WTC11 (cell line): ENCODE data around the gene NXF1. TPM values are rescaled to one million over a fixed set of nuclear protein-coding genes. Genes with fewer than 3 reads are reported as not detected.

Experiments
- AFF4 ChIP-seq: sonication (generic); formaldehyde crosslinking; IDR thresholded peaks from 2 replicates; pipeline ENCODE4 v1.8.1; 2023; ENCODE audit warnings: mild to moderate bottlenecking, missing genetic modification reagents, borderline replicate concordance
- ATF1 ChIP-seq: sonication (generic); formaldehyde crosslinking; IDR thresholded peaks from 2 replicates; pipeline ENCODE4 v1.8.1; 2023; ENCODE audit warnings: mild to moderate bottlenecking, moderate library complexity, missing genetic modification reagents
- CTCF ChIP-seq: fragments of 200-600 bp; IDR thresholded peaks from 2 replicates; pipeline ENCODE4 v1.8.0; 2022; ENCODE audit warnings: antibody characterized with exemption
- EMX1 ChIP-seq: fragments of 250-450 bp; sonication (Bioruptor Pico); IDR thresholded peaks from 2 replicates; pipeline ENCODE4 v1.8.0; 2021; ENCODE audit warnings: mild to moderate bottlenecking
- ERG ChIP-seq: fragments of 250-450 bp; sonication (Bioruptor Pico); IDR thresholded peaks from 2 replicates; pipeline ENCODE4 v1.8.0; 2021; ENCODE audit warnings: mild to moderate bottlenecking
- HMGA2 ChIP-seq: fragments of 250-450 bp; sonication (Bioruptor Pico); IDR thresholded peaks from 2 replicates; pipeline ENCODE4 v1.4.0; 2021; ENCODE audit warnings: mild to moderate bottlenecking, moderate library complexity
- USF1 ChIP-seq: sonication (generic); formaldehyde crosslinking; IDR thresholded peaks from 2 replicates; pipeline ENCODE4 v1.8.0; 2022; ENCODE audit warnings: mild to moderate bottlenecking, missing genetic modification reagents
- ZNF121 ChIP-seq: sonication (generic); formaldehyde crosslinking; IDR thresholded peaks from 2 replicates; pipeline ENCODE4 v1.8.0; 2023; ENCODE audit warnings: missing genetic modification reagents
- ZNF232 ChIP-seq: sonication (generic); formaldehyde crosslinking; IDR thresholded peaks from 2 replicates; pipeline ENCODE4 v1.8.0; 2022; ENCODE audit warnings: mild to moderate bottlenecking, missing genetic modification reagents
- ZNF281 ChIP-seq: sonication (generic); formaldehyde crosslinking; IDR thresholded peaks from 2 replicates; pipeline ENCODE4 v1.8.0; 2023; ENCODE audit warnings: mild to moderate bottlenecking, missing genetic modification reagents
- ZNF423 ChIP-seq: fragments of 250-450 bp; sonication (Bioruptor Pico); IDR thresholded peaks from 2 replicates; pipeline ENCODE4 v2.1.2; 2022; ENCODE audit warnings: mild to moderate bottlenecking, moderate library complexity
- ZNF671 ChIP-seq: fragments of 250-450 bp; sonication (Bioruptor Pico); IDR thresholded peaks from 2 replicates; pipeline ENCODE4 v1.8.0; 2021; ENCODE audit warnings: mild to moderate bottlenecking
- ZSCAN18 ChIP-seq: fragments of 250-450 bp; sonication (Bioruptor Pico); IDR thresholded peaks from 2 replicates; pipeline ENCODE4 v2.1.2; 2022; ENCODE audit warnings: mild to moderate bottlenecking, moderate library complexity
- total RNA-seq: library from RNA; stranded (reverse); gene quantifications from 3 replicates; pipeline ENCODE4 v1.2.3, GENCODE V29; 2021
- TF ChIP-seq, protein P1 (sequence below): sonication (generic); formaldehyde crosslinking; IDR thresholded peaks from 2 replicates; pipeline ENCODE4 v1.8.0; 2023; ENCODE audit warnings: missing genetic modification reagents, mild to moderate bottlenecking, borderline replicate concordance
- TF ChIP-seq, protein P2 (sequence below): sonication (generic); formaldehyde crosslinking; conservative IDR thresholded peaks from 2 replicates; pipeline ENCODE4 v1.8.1; 2023; ENCODE audit warnings: mild to moderate bottlenecking, low read depth, missing genetic modification reagents, moderate library complexity
- TF ChIP-seq, protein P3 (sequence below): sonication (generic); formaldehyde crosslinking; IDR thresholded peaks from 2 replicates; pipeline ENCODE4 v1.8.1; 2022; ENCODE audit warnings: mild to moderate bottlenecking, missing genetic modification reagents, moderate library complexity, borderline replicate concordance

The NXF1 gene
- total RNA-seq, 1 experiment from 2014 or later, result 43.2 TPM

DNA sequence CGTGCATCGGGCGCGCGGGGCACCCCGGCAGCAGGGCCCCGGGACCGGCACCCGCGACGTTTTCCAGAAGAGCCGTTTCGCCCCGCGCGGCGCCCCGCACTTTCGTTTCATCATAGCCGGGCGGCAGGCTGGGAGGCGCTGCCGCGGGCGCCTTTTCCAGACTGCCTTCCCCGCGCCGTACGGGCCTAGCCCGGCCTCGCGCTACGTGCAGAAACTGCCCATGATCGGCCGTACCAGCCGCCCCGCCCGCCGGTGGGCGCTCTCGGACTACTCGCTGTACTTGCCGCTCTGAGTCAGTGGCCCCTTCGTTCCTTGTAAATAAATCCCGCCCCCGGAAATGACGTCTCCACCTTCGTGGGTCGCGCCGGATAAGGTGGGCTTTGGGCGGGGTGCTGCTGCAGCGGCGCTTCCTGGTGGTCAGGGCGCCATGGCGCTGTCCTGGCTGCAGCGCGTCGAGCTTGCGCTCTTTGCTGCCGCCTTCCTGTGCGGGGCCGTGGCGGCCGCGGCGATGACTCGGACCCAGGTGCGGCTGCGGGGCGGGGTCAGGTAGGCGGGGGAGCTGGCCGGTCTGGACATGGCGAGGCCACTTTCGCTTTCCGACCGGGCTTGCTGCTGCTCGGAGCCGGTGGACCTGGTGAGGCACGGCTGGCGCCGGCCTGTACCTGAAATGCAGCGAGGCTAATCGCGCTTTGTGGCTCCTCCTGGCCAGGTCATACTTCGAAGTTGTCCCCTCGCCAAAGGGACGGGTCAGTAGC, 18.1 kb downstream of the NXF1 start, which contains the start of gene TMEM179B (continued):
- peak; percentile 87 for TF ChIP-seq ZNF281 (CRISPR knock-in tag)
- TF ChIP-seq, protein P1, sequence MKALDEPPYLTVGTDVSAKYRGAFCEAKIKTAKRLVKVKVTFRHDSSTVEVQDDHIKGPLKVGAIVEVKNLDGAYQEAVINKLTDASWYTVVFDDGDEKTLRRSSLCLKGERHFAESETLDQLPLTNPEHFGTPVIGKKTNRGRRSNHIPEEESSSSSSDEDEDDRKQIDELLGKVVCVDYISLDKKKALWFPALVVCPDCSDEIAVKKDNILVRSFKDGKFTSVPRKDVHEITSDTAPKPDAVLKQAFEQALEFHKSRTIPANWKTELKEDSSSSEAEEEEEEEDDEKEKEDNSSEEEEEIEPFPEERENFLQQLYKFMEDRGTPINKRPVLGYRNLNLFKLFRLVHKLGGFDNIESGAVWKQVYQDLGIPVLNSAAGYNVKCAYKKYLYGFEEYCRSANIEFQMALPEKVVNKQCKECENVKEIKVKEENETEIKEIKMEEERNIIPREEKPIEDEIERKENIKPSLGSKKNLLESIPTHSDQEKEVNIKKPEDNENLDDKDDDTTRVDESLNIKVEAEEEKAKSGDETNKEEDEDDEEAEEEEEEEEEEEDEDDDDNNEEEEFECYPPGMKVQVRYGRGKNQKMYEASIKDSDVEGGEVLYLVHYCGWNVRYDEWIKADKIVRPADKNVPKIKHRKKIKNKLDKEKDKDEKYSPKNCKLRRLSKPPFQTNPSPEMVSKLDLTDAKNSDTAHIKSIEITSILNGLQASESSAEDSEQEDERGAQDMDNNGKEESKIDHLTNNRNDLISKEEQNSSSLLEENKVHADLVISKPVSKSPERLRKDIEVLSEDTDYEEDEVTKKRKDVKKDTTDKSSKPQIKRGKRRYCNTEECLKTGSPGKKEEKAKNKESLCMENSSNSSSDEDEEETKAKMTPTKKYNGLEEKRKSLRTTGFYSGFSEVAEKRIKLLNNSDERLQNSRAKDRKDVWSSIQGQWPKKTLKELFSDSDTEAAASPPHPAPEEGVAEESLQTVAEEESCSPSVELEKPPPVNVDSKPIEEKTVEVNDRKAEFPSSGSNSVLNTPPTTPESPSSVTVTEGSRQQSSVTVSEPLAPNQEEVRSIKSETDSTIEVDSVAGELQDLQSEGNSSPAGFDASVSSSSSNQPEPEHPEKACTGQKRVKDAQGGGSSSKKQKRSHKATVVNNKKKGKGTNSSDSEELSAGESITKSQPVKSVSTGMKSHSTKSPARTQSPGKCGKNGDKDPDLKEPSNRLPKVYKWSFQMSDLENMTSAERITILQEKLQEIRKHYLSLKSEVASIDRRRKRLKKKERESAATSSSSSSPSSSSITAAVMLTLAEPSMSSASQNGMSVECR (CRISPR knock-in tag), result peak; percentile 94
- TF ChIP-seq, protein P2, sequence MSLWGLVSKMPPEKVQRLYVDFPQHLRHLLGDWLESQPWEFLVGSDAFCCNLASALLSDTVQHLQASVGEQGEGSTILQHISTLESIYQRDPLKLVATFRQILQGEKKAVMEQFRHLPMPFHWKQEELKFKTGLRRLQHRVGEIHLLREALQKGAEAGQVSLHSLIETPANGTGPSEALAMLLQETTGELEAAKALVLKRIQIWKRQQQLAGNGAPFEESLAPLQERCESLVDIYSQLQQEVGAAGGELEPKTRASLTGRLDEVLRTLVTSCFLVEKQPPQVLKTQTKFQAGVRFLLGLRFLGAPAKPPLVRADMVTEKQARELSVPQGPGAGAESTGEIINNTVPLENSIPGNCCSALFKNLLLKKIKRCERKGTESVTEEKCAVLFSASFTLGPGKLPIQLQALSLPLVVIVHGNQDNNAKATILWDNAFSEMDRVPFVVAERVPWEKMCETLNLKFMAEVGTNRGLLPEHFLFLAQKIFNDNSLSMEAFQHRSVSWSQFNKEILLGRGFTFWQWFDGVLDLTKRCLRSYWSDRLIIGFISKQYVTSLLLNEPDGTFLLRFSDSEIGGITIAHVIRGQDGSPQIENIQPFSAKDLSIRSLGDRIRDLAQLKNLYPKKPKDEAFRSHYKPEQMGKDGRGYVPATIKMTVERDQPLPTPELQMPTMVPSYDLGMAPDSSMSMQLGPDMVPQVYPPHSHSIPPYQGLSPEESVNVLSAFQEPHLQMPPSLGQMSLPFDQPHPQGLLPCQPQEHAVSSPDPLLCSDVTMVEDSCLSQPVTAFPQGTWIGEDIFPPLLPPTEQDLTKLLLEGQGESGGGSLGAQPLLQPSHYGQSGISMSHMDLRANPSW, result 0 out of 2 replicates have a peak, but pooled peaks have one; percentile 67
- peak; percentile 96 for TF ChIP-seq ZNF232 (CRISPR knock-in tag)
- peak; percentile 74; the same call in 1 of the 2 replicates for TF ChIP-seq ZNF671 (CRISPR knock-in tag)
- no peak for TF ChIP-seq ZNF423 (CRISPR knock-in tag)
- no peak for TF ChIP-seq CTCF
- no peak; the same call in 1 of the 2 replicates for TF ChIP-seq EMX1
- TF ChIP-seq, protein P3, sequence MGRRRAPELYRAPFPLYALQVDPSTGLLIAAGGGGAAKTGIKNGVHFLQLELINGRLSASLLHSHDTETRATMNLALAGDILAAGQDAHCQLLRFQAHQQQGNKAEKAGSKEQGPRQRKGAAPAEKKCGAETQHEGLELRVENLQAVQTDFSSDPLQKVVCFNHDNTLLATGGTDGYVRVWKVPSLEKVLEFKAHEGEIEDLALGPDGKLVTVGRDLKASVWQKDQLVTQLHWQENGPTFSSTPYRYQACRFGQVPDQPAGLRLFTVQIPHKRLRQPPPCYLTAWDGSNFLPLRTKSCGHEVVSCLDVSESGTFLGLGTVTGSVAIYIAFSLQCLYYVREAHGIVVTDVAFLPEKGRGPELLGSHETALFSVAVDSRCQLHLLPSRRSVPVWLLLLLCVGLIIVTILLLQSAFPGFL (CRISPR knock-in tag), result no peak
- TF ChIP-seq ATF1 (CRISPR knock-in tag), result peak; percentile 66; the same call in 1 of the 2 replicates
- TF ChIP-seq ZNF121 (CRISPR knock-in tag), result peak; percentile 11; the same call in 1 of the 2 replicates
- TF ChIP-seq ZSCAN18 (CRISPR knock-in tag), result no peak
- peak; percentile 61; the same call in 1 of the 2 replicates for TF ChIP-seq USF1 (CRISPR knock-in tag)
- peak; percentile 99 for TF ChIP-seq AFF4 (CRISPR knock-in tag)
- TF ChIP-seq HMGA2 (CRISPR knock-in tag), result no peak
- no peak; the same call in 1 of the 2 replicates for TF ChIP-seq ERG
